NCI-H146 treated with DMSO at 0.1 percent for 48 hours (cell line): ENCODE results near the gene TUSC2.

ENCODE experiments used
- DNase-seq: peaks from one replicate; lab custom pipeline; 2025; ENCODE audit not compliant: unreplicated experiment; lab: John Stamatoyannopoulos, UW

Gene TUSC2

DNA sequence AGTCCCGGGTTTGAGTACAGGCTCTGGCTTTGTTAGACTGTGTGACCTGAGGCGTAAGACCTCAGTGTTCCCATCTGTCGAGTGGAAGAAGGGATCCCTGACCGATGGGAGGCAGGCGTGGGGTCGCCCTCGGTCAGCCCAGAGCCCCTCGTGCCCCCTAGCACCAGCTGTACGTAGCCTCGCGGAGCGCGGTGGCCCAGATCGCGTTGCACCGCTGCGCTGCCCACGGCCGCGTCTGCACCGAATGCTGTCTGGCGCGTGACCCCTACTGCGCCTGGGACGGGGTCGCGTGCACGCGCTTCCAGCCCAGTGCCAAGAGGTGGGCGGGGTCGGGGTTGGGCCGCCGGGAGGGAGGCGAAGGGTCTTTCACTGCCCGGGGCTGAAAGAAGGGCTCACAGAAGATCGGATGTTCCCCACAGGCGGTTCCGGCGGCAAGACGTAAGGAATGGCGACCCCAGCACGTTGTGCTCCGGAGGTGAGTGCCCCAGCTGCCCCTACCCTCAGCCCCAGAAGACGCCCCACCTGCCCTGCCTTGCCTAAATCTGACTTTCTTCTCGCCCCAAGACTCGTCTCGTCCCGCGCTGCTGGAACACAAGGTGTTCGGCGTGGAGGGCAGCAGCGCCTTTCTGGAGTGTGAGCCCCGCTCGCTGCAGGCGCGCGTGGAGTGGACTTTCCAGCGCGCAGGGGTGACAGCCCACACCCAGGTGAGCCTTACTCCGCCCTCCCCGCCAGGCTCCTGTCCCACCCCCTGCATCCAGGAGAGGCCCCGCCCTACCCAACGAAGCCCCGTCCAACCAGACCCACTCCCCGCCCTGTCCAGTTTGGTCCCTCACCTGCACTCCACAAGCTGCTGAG, 52.7 kb downstream of the TUSC2 start:
- DNase-seq, result no peak
